Ascending aorta (tissue), 2 donors: ENCODE data around the gene APCDD1. TPM values are rescaled to one million over a fixed set of nuclear protein-coding genes. Genes with fewer than 3 reads are reported as not detected.

Source experiments
- DNase-seq, 2 donors: peaks; one replicate each; pipeline ENCODE4 v3.0.0-alpha.2; 2019; ENCODE audit warnings: low spot score in 2 of 2
- H3K27ac ChIP-seq, 2 donors: fragments of 200-600 bp; sonication (generic); one replicate each; pipeline ENCODE4 v1.5.1; 2016 to 2017; ENCODE audit warnings: mild to moderate bottlenecking in 1 of 2
- H3K27me3 ChIP-seq: fragments of 200-600 bp; sonication (generic); one replicate; pipeline ENCODE4 v1.5.1; 2017
- H3K36me3 ChIP-seq, 2 donors: fragments of 200-600 bp; sonication (generic); one replicate each; pipeline ENCODE4 v1.5.1; 2016
- H3K4me1 ChIP-seq, 2 donors: fragments of 200-600 bp; sonication (generic); one replicate each; pipeline ENCODE4 v1.5.1; 2016 to 2017; ENCODE audit warnings: mild to moderate bottlenecking in 1 of 2
- H3K4me3 ChIP-seq, 2 donors: fragments of 200-600 bp; sonication (generic); one replicate each; pipeline ENCODE4 v1.5.1; 2016 to 2017; ENCODE audit warnings: mild to moderate bottlenecking in 1 of 2
- H3K9me3 ChIP-seq, 2 donors: fragments of 200-600 bp; sonication (generic); one replicate each; pipeline ENCODE4 v1.5.1; 2016
- CTCF ChIP-seq, 3 experiments: fragments of 200-600 bp in 2 of 3; fragments of 450-650 bp in 1 of 3; sonication (generic) in 2 of 3; IDR thresholded peaks; one replicate each; pipeline ENCODE4 v1.5.1; 2016 to 2019; ENCODE audit warnings: antibody characterized with exemption in 3 of 3, mild to moderate bottlenecking in 1 of 3, moderate library complexity in 1 of 3
- intact Hi-C: fragments of 100-400 bp; cut with DNase I; formaldehyde crosslinking; loops from one replicate; pipeline ENCODE4 v1.15.1; 2023
- total RNA-seq: library from RNA; depleted of rRNA; stranded (reverse); fragments of >200 nt; gene quantifications from one replicate; pipeline ENCODE4 v1.1.0, GENCODE V29; 2016

APCDD1 gene
- total RNA-seq, 1 donor from 2014 or later, result 77.0 TPM

DNA sequence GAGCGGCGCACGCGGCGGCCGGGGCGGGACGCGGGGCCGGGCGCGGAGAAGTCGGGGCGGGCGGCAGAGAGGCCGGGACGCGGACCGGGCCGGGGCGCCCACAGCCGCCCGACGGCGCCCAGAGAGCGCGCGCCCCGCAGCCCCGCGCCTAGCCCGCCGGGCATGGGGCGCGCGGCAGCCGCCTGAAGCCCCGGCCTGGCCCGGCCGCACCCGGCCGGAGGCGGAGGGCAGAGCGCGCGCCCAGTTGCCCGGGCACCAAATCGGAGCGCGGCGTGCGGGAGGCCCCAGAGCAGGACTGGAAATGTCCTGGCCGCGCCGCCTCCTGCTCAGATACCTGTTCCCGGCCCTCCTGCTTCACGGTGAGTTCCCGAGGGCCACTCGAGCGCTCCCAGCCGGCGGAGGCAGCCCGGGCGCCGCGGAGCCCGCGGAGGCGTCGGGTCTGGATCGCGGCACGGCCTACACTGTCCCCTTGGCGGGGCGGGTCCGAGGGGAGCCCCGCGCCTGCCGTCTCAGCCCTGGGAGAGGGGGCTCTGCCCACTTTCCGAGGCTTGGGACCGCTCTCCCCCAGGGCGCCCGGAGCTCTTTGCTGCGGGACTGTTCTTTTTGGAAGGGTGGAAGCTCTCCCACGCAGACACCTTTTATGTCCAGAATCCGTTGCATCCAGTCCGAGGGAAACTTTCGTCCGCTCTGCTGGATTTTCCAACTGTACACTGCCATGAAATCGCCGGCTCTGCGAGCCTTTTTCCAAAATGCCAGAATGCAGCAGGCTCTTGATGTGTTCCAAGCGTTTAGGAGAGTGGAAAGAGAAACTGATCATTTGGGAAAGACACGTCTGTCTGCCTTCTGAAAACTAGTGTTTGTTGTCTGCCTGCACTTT, 484 bp downstream of the APCDD1 start:
- Histone ChIP-seq H3K9me3 (no peaks in the 10 kb centered on the region), H3K4me1 (peaks cover 0 to 19% of the 10 kb centered on the region in 2 donors), H3K27me3 (no peaks in the 10 kb centered on the region), H3K27ac (peak overlapping the region; percentile 78 to 89), H3K36me3 (no peaks in the 10 kb centered on the region), H3K4me3 (peak overlapping the region; percentile 63 to 85)
- intact Hi-C loops, result loop anchor here (2.0 to 10.0 kb wide), 5 partner anchors 64 to 720 kb away; no protein-coding TSS in a partner anchor
- DNase-seq, result no peak
- TF ChIP-seq CTCF (IDR thresholded peaks at IDR 0.05), result peak in 1 of 3 experiments; percentile 4

GRCh38 chr18:10455726-10456453, 1.5 kb downstream of the APCDD1 start:
- intact Hi-C loops, result loop anchor here (2.0 to 10.0 kb wide), 3 partner anchors 63 to 719 kb away; no protein-coding TSS in a partner anchor
- DNase-seq, result no peak
- no peaks in the 10 kb centered on the region for H3K27me3 ChIP-seq

GRCh38 chr18:10456718-10457117, 2.3 kb downstream of the APCDD1 start:
- Histone ChIP-seq H3K9me3 (no peaks in the 10 kb centered on the region), H3K4me3 (peak overlapping the region in 1 of 2 donors; percentile 85), H3K27me3 (no peaks in the 10 kb centered on the region), H3K27ac (no peak overlapping the region), H3K4me1 (peaks cover 0 to 17% of the 10 kb centered on the region in 2 donors), H3K36me3 (no peaks in the 10 kb centered on the region)
- DNase-seq, result no peak
- intact Hi-C loops, result loop anchor here (10.0 kb wide), 1 partner anchor 718 kb away; no protein-coding TSS in a partner anchor
- TF ChIP-seq CTCF (IDR thresholded peaks at IDR 0.05), result no peak

More at GRCh38 chr18:10455726-10456453, 1.5 kb downstream of the APCDD1 start:
- Histone ChIP-seq H3K9me3 (no peaks in the 10 kb centered on the region), H3K36me3 (no peaks in the 10 kb centered on the region), H3K27ac (peak overlapping the region in 1 of 2 donors; percentile 79), H3K4me1 (peaks cover 0 to 17% of the 10 kb centered on the region in 2 donors), H3K4me3 (peak overlapping the region; percentile 63 to 85)
- TF ChIP-seq CTCF (IDR thresholded peaks at IDR 0.05), result no peak

DNA sequence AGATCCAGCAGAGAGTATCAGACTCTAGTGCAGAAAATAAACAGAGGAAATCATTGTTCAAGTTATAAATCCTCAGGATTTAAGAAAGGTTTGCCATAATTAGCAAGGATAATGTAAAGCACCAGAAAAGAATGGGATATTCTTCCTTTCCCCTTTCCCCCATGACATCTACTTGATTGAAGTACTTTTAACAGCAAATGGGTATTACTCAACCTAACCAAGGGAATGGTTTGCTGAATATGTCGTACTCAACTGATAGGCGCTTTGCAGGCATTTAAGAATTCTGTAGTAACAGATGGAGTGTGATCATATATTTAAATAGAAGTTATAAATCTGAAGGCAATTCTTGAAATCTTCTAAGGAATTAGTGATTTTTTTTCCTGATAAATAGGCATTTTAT, 2.7 kb downstream of the APCDD1 start:
- H3K4me3 ChIP-seq, result peak overlapping the region in 1 of 2 donors; percentile 85
- H3K4me1 ChIP-seq, result peaks cover 0 to 17% of the 10 kb centered on the region in 2 donors
- H3K9me3 ChIP-seq, result no peaks in the 10 kb centered on the region
- H3K36me3 ChIP-seq, result no peaks in the 10 kb centered on the region
- no peak overlapping the region for H3K27ac ChIP-seq
- intact Hi-C loops, result loop anchor here (10.0 kb wide), 1 partner anchor 718 kb away; no protein-coding TSS in a partner anchor
- DNase-seq, result no peak
- TF ChIP-seq CTCF (IDR thresholded peaks at IDR 0.05), result no peak
- H3K27me3 ChIP-seq, result no peaks in the 10 kb centered on the region

GRCh38 chr18:10457767-10458166, 3.3 kb downstream of the APCDD1 start:
- no peak for DNase-seq
- Histone ChIP-seq H3K27ac (no peak overlapping the region), H3K36me3 (no peaks in the 10 kb centered on the region), H3K9me3 (no peaks in the 10 kb centered on the region), H3K27me3 (no peaks in the 10 kb centered on the region), H3K4me1 (peaks cover 0 to 17% of the 10 kb centered on the region in 2 donors), H3K4me3 (no peak overlapping the region)
- TF ChIP-seq CTCF (IDR thresholded peaks at IDR 0.05), result no peak
- intact Hi-C loops, result loop anchor here (10.0 kb wide), 1 partner anchor 717 kb away; no protein-coding TSS in a partner anchor
